Activated CD4-positive, alpha-beta T cell treated with anti-CD3 and anti-CD28 coated beads for 4 hours (primary cell): Measurements from ENCODE around the gene CACNA1B.

Source experiments
- DNase-seq, 2 donors: peaks; one replicate each; pipeline ENCODE4 v3.0.0-alpha.2; 2020

The CACNA1B gene

GRCh38 chr9:137969685-137970084 lies 92.1 kb downstream of the CACNA1B start:
- no peak for DNase-seq

- no peak for DNase-seq
Observed at GRCh38 chr9:137970098-137970497, 92.5 kb downstream of the CACNA1B start.

GRCh38 chr9:137970686-137971476 lies 93.3 kb downstream of the CACNA1B start:
- no peak for DNase-seq

- DNase-seq: no peak
Observed at GRCh38 chr9:137971477-137972138, 94.0 kb downstream of the CACNA1B start.

GRCh38 chr9:137972355-137972987 lies 94.9 kb downstream of the CACNA1B start:
- no peak for DNase-seq

GRCh38 chr9:137972988-137973470 lies 95.4 kb downstream of the CACNA1B start:
- DNase-seq: no peak

GRCh38 chr9:137973829-137974416 lies 96.3 kb downstream of the CACNA1B start:
- DNase-seq: no peak

GRCh38 chr9:137974746-137975526 lies 97.4 kb downstream of the CACNA1B start:
- DNase-seq: no peak

GRCh38 chr9:137975527-137975913 lies 97.9 kb downstream of the CACNA1B start:
- no peak for DNase-seq

- DNase-seq: no peak
Observed at GRCh38 chr9:137975936-137976565, 98.5 kb downstream of the CACNA1B start.

GRCh38 chr9:137977571-137978261 lies 100.1 kb downstream of the CACNA1B start:
- no peak for DNase-seq

- no peak for DNase-seq
Observed at GRCh38 chr9:137978262-137978714, 100.7 kb downstream of the CACNA1B start.

GRCh38 chr9:137982200-137982599 lies 104.6 kb downstream of the CACNA1B start:
- DNase-seq: no peak

- no peak for DNase-seq
Observed at GRCh38 chr9:137984005-137984404, 106.4 kb downstream of the CACNA1B start.

- no peak for DNase-seq
Observed at GRCh38 chr9:137984520-137985257, 107.1 kb downstream of the CACNA1B start.

GRCh38 chr9:137985637-137986071 lies 108.1 kb downstream of the CACNA1B start:
- DNase-seq: no peak

- no peak for DNase-seq
Observed at GRCh38 chr9:137986268-137987099, 108.9 kb downstream of the CACNA1B start.

- DNase-seq: no peak
Observed at GRCh38 chr9:137987244-137988030, 109.9 kb downstream of the CACNA1B start.

- no peak for DNase-seq
Observed at GRCh38 chr9:137988051-137988450, 110.5 kb downstream of the CACNA1B start.
